ENCODE results near the gene RIN3.

DNA sequence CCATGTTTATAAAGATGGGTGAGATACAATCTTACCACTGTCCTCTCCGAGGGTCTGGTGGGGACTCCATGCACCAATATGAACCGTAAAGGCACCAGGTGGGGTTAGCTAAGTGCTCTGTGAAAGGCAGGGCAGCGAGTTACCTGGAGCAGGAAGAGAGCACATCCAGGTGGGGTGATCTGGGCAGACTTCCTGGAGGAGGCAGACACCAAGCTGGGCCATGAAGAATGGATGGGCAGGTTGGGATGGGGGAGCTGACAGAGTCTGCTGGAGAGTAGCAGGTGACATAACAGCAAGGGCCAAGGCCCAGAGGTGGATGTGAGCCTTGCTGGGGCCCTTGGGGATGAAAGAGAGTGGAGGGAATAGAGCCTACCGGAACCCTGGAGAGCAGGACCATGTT is 45.9 kb downstream of the RIN3 start:
- no peak for TF ChIP-seq SP1 (IDR thresholded peaks at IDR 0.05)
- TF ChIP-seq HDGF (IDR thresholded peaks at IDR 0.05; ENCODE audit: borderline replicate concordance), result no peak
- no peak for TF ChIP-seq TARDBP (IDR thresholded peaks at IDR 0.05)
- TF ChIP-seq ARNT (IDR thresholded peaks at IDR 0.05), result no peak
- TF ChIP-seq SUZ12 (IDR thresholded peaks at IDR 0.05), result no peak
- no peak for TF ChIP-seq BHLHE40 (IDR thresholded peaks at IDR 0.05; ENCODE audit: borderline replicate concordance)
- TF ChIP-seq ELF4 (IDR thresholded peaks at IDR 0.05), result no peak
- TF ChIP-seq NFRKB (IDR thresholded peaks at IDR 0.05), result no peak
- TF ChIP-seq FOXA1 (IDR thresholded peaks at IDR 0.05), result no peak
- no peak for TF ChIP-seq FOXK2 (IDR thresholded peaks at IDR 0.05)
- no peak for TF ChIP-seq L3MBTL2 (conservative IDR thresholded peaks at IDR 0.05)
- TF ChIP-seq FOXM1 (IDR thresholded peaks at IDR 0.05; ENCODE audit: borderline replicate concordance), result no peak
- TF ChIP-seq PKNOX1 (IDR thresholded peaks at IDR 0.05), result no peak
- TF ChIP-seq CTBP1 (IDR thresholded peaks at IDR 0.05; ENCODE audit: borderline replicate concordance), result no peak
